Measurements from ENCODE around the gene DOCK10.

DOCK10 gene

GRCh38 chr2:224793946-224794345 is 248.3 kb downstream of the DOCK10 start (continued):
- TF ChIP-seq INSM2 (tag by site-specific recombination; IDR thresholded peaks at IDR 0.05): no peak

DNA sequence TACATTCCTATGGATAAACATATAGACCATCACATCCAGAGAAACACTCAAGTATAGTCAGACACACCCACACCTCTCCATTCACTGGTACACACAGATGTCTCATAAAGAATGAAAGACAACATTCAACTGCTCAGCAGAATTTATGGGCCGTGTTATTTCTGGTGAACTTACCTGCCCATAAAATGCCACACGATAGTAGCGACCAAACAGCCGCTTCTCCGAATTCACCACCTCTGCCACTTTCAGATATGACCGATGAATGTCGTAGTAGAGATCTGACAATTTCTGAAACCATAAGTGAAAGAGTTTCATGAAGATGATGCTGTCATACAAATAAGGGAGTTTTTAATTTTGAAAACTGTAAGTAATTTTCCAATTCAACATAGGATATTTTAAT is 255.4 kb downstream of the DOCK10 start:
- ChIA-PET POLR2A (no interaction called here), CTCF (interaction anchor here (0.6 to 1.5 kb wide), 3 partner anchors 11 to 222 kb away, joined by 3 to 4 read pairs (median 3); no protein-coding TSS in a partner anchor)
- TF ChIP-seq ZNF10 (tag by site-specific recombination; IDR thresholded peaks at IDR 0.05) (no peak), ZNF248 (tag by site-specific recombination; IDR thresholded peaks at IDR 0.05) (no peak), ZFP41 (tag by site-specific recombination; IDR thresholded peaks at IDR 0.05; ENCODE audit: borderline replicate concordance) (no peak), ZBTB8A (tag by site-specific recombination; IDR thresholded peaks at IDR 0.05) (no peak)
- Histone ChIP-seq H3K9me3 (ENCODE audit: control insufficient read depth, insufficient read depth, low read depth, low read length) (no peaks in the 10 kb centered on the region), H3K4me3 (ENCODE audit: low read depth, low read length) (no peak overlapping the region), H3K27ac (ENCODE audit: extremely low read depth, low read depth, low read length) (no peak overlapping the region), H3K4me1 (ENCODE audit: control insufficient read depth, insufficient read depth, low read length) (no peaks in the 10 kb centered on the region), H3K36me3 (ENCODE audit: control insufficient read depth in 2 of 2, insufficient read depth in 1 of 2, low read length in 2 of 2) (no peaks in the 10 kb centered on the region)

DNA sequence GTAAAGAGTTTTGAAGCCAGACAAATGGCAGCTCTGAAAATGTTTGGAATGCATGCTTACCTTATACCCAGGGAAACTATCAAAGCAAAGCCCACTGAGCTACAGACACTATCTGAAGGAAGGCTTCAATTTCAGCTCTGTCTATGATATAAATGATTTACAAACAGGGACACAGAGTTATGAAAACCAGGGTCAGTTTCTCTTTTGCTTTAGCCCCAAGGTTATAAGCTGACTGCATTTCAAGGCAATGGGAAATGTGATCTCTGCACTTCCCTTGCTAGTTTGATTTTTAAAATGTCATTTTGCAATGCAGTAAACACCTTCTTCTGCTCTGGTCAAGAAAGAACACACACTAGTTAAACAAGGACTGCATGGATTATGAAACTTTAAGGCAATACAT is 260.9 kb downstream of the DOCK10 start:
- Histone ChIP-seq H3K4me1 (ENCODE audit: control insufficient read depth, insufficient read depth, low read length) (no peaks in the 10 kb centered on the region), H3K4me3 (ENCODE audit: low read depth, low read length) (no peak overlapping the region), H3K27ac (ENCODE audit: extremely low read depth, low read depth, low read length) (no peak overlapping the region), H3K36me3 (ENCODE audit: control insufficient read depth in 2 of 2, insufficient read depth in 1 of 2, low read length in 2 of 2) (no peaks in the 10 kb centered on the region), H3K9me3 (ENCODE audit: control insufficient read depth, insufficient read depth, low read depth, low read length) (no peaks in the 10 kb centered on the region)
- no peak for TF ChIP-seq ZNF677 (tag by site-specific recombination; IDR thresholded peaks at IDR 0.05)
- TF ChIP-seq ZNF140 (tag by site-specific recombination; IDR thresholded peaks at IDR 0.05): no peak
- TF ChIP-seq ZNF248 (tag by site-specific recombination; IDR thresholded peaks at IDR 0.05): no peak
- ChIA-PET CTCF (interaction anchor here (0.5 to 2.6 kb wide), 5 partner anchors 35 to 497 kb away, joined by 3 to 10 read pairs (median 3); no protein-coding TSS in a partner anchor), POLR2A (no interaction called here)

DNA sequence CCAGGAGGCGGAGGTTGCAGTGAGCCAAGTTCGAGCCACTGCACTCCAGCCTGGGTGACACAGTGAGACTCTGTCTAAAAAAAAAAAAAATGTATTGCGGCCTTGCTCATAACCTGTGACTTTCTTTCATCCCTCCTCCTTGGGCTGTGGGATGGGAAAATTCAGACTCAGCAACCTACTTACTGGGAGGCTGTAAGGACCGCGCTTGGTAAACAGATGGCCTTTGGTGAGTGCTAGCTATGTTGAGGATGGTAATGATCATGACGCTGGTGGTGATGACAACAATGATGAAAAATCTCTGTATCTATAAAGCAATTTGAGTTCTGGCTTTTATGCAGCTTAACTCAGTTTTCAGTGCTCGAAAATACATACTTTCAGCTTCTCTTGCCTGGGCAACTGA is 261.4 kb downstream of the DOCK10 start:
- TF ChIP-seq KLF10 (tag by site-specific recombination; IDR thresholded peaks at IDR 0.05): no peak
- no peak for TF ChIP-seq ZNF544 (tag by site-specific recombination; IDR thresholded peaks at IDR 0.05)
- TF ChIP-seq TRIM28 (IDR thresholded peaks at IDR 0.05; ENCODE audit: borderline replicate concordance, low read length): no peak
- no peak for TF ChIP-seq GLIS1 (tag by site-specific recombination; IDR thresholded peaks at IDR 0.05)
- no peak for TF ChIP-seq KLF17 (tag by site-specific recombination; IDR thresholded peaks at IDR 0.05)
- no peak for TF ChIP-seq ZNF621 (tag by site-specific recombination; IDR thresholded peaks at IDR 0.05)
- no peak for TF ChIP-seq ZFP69B (tag by site-specific recombination; IDR thresholded peaks at IDR 0.05)
- no peak for TF ChIP-seq ZNF426 (tag by site-specific recombination; IDR thresholded peaks at IDR 0.05)
- TF ChIP-seq ZNF274 (IDR thresholded peaks at IDR 0.05; ENCODE audit: low read length): no peak
- no peak for TF ChIP-seq ZNF274 (tag by site-specific recombination; IDR thresholded peaks at IDR 0.05; ENCODE audit: borderline replicate concordance)
- no peak for TF ChIP-seq ZNF629 (tag by site-specific recombination; IDR thresholded peaks at IDR 0.05)
- TF ChIP-seq ZNF132 (tag by site-specific recombination; IDR thresholded peaks at IDR 0.05; ENCODE audit: borderline replicate concordance): no peak
- no peak for TF ChIP-seq ZNF560 (tag by site-specific recombination; IDR thresholded peaks at IDR 0.05; ENCODE audit: borderline replicate concordance)
- ChIA-PET CTCF (interaction anchor here (0.5 to 2.6 kb wide), 7 partner anchors 34 to 924 kb away, joined by 3 to 10 read pairs (median 3); no protein-coding TSS in a partner anchor), POLR2A (no interaction called here)
- Histone ChIP-seq H3K27ac (ENCODE audit: extremely low read depth, low read depth, low read length) (no peak overlapping the region), H3K36me3 (ENCODE audit: control insufficient read depth in 2 of 2, insufficient read depth in 1 of 2, low read length in 2 of 2) (no peaks in the 10 kb centered on the region), H3K4me1 (ENCODE audit: control insufficient read depth, insufficient read depth, low read length) (no peaks in the 10 kb centered on the region), H3K4me3 (ENCODE audit: low read depth, low read length) (no peak overlapping the region), H3K9me3 (ENCODE audit: control insufficient read depth, insufficient read depth, low read depth, low read length) (no peaks in the 10 kb centered on the region)
